Stomach (tissue), 9 donors: ENCODE measurements around the gene PCDHGB4. TPM values are rescaled to one million over a fixed set of nuclear protein-coding genes. Genes with fewer than 3 reads are reported as not detected.
"Not testable (repeated sequence)": the region's sequence is repeated elsewhere in the genome, so short reads cannot be mapped to it uniquely, and the experiment has no call there.

ENCODE experiments used
- DNase-seq, 2 donors: peaks; one replicate each; pipeline versions ENCODE4 v3.0.0 to v3.0.0-alpha.2; 2013 to 2019
- H3K27ac ChIP-seq, 5 donors: fragments of 200-600 bp in 4 of 5; sonication (generic) in 4 of 5; one replicate each; pipeline ENCODE4 v1.5.1; 2013 to 2019; ENCODE audit warnings: mild to moderate bottlenecking in 1 of 5, moderate library complexity in 1 of 5
- H3K27me3 ChIP-seq, 3 donors: fragments of 200-600 bp; sonication (generic); one replicate each; pipeline ENCODE4 v1.5.1; 2017 to 2019; ENCODE audit warnings: mixed run types in 1 of 3
- H3K36me3 ChIP-seq, 4 donors: fragments of 200-600 bp; sonication (generic); 1 replicate in 3 of 4; 2 replicates in 1 of 4; pipeline ENCODE4 v1.5.1; 2016 to 2019
- H3K4me1 ChIP-seq, 4 donors: fragments of 200-600 bp; sonication (generic); one replicate each; pipeline ENCODE4 v1.5.1; 2016 to 2019
- H3K4me3 ChIP-seq, 4 donors: fragments of 200-600 bp; sonication (generic) in 3 of 4; one replicate each; pipeline ENCODE4 v1.5.1; 2016 to 2019; ENCODE audit warnings: mild to moderate bottlenecking in 1 of 4
- H3K9me3 ChIP-seq, 4 donors: fragments of 200-600 bp; sonication (generic); one replicate each; pipeline ENCODE4 v1.5.1; 2016 to 2019
- EP300 ChIP-seq: sonication (generic); formaldehyde crosslinking; IDR thresholded peaks from one replicate; pipeline ENCODE4 v1.6.1; 2017; ENCODE audit warnings: antibody characterized with exemption
- POLR2A ChIP-seq, 4 donors: fragments of 450-650 bp; IDR thresholded peaks; one replicate each; pipeline ENCODE4 v1.6.1; 2016; ENCODE audit warnings: antibody characterized with exemption in 4 of 4, control low read depth in 2 of 4, mild to moderate bottlenecking in 1 of 4, moderate library complexity in 1 of 4
- POLR2AphosphoS5 ChIP-seq, 3 donors: sonication (generic); formaldehyde crosslinking; IDR thresholded peaks; one replicate each; pipeline ENCODE4 v1.6.1; 2016; ENCODE audit warnings: antibody characterized with exemption in 3 of 3
- WGBS, 5 donors: extraction: QIAGEN DNeasy Blood & Tissue Kit in 3 of 5; methylation state at CpG; one replicate each; pipeline versions ENCODE4 v1.1.5 to v1.1.7; 2013 to 2018; 5-methylcytosine and 5-hydroxymethylcytosine counted together
- intact Hi-C: fragments of 100-400 bp; cut with DNase I; formaldehyde crosslinking; loops from one replicate; pipeline ENCODE4 v1.15.1; 2023; ENCODE audit warnings: low total_unique reads
- polyA plus RNA-seq, 3 donors: library from polyadenylated mRNA; stranded (reverse); fragments of 200-250 nt; gene quantifications; one replicate each; pipeline ENCODE4 v1.2.3, GENCODE V29; 2013
- total RNA-seq, 5 donors: library from RNA; depleted of rRNA; stranded (reverse); fragments of >200 nt; gene quantifications; one replicate each; pipeline versions ENCODE4 v1.1.0 to v1.2.3, GENCODE V29; 2014 to 2016
- TF ChIP-seq, protein P1 (sequence below), 7 experiments: fragments of 450-650 bp in 4 of 7; fragments of 200-600 bp in 3 of 7; sonication (generic) in 3 of 7; IDR thresholded peaks; one replicate each; pipeline ENCODE4 v1.5.1; 2016 to 2019; ENCODE audit warnings: antibody characterized with exemption in 7 of 7, control low read depth in 2 of 7, mild to moderate bottlenecking in 1 of 7
- donor health status: healthy with polysubstance abuse.
- donor health status: Bipolar disorder and iron deficiency.
- donor health status: healthy.

Gene PCDHGB4
- total and polyA plus RNA-seq, 8 donors = 0.12 to 12.1 (median 0.45) TPM; not detected in 1

DNA sequence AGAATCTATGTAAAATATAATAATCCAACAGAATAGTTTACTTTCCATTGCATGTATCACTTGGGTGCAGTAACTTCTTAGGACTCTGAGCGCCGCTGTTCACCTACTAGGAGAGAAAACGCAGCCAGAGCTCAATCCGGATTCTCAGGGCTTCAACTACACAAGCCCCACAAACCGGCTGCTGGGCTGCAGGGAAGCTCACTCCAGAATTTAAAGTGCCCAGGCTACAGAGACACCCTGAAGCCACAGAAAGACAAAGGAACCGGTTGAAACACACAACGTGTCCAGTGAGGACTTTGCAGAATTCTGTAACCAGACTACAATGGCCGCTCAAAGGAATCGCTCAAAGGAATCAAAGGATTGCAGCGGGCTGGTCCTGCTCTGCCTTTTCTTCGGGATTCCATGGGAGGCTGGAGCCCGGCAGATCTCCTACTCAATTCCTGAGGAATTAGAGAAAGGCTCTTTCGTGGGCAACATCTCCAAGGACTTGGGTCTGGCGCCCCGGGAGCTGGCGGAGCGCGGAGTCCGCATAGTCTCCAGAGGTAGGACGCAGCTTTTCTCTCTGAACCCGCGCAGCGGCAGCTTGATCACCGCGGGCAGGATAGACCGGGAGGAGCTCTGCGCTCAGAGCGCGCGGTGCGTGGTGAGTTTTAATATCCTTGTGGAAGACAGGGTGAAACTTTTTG lies 25.5 kb downstream of the PCDHGB4 start, which contains the start of gene PCDHGA10:
Gene PCDHGA10, plus strand, starts transcription at position 134 of the 686 bp plus-strand sequence. Its CDS starts 189 bp downstream, at position 323.
- peaks cover 0 to 20% (median 5%) of the 10 kb centered on the region in 4 donors for H3K4me1 ChIP-seq
- intact Hi-C loops = loop anchor here (10.0 kb wide), 1 partner anchor 112 kb away; no protein-coding TSS in a partner anchor
- H3K27me3 ChIP-seq = peaks cover 0 to 81% (median 31%) of the 10 kb centered on the region in 3 donors
- 7 to 20% (median 10%) methylated on average over 24 to 31 of the region's 31 CpGs for WGBS, 5 donors
- H3K4me3 ChIP-seq = peak within 1 kb of the TSS; percentile 27 to 48 (median 39)
- H3K27ac ChIP-seq = no peak within 1 kb of the TSS
- DNase-seq = peak; percentile 67 to 77
- H3K36me3 ChIP-seq = peaks cover 0 to 14% (median 8%) of the 10 kb centered on the region in 4 donors
- TF ChIP-seq, protein P1, sequence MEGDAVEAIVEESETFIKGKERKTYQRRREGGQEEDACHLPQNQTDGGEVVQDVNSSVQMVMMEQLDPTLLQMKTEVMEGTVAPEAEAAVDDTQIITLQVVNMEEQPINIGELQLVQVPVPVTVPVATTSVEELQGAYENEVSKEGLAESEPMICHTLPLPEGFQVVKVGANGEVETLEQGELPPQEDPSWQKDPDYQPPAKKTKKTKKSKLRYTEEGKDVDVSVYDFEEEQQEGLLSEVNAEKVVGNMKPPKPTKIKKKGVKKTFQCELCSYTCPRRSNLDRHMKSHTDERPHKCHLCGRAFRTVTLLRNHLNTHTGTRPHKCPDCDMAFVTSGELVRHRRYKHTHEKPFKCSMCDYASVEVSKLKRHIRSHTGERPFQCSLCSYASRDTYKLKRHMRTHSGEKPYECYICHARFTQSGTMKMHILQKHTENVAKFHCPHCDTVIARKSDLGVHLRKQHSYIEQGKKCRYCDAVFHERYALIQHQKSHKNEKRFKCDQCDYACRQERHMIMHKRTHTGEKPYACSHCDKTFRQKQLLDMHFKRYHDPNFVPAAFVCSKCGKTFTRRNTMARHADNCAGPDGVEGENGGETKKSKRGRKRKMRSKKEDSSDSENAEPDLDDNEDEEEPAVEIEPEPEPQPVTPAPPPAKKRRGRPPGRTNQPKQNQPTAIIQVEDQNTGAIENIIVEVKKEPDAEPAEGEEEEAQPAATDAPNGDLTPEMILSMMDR (IDR thresholded peaks at IDR 0.05) = peak in 4 of 7 experiments; percentile 22 to 46 (median 33)
- TF ChIP-seq POLR2A (IDR thresholded peaks at IDR 0.05) = no peak
- H3K9me3 ChIP-seq = peaks cover 43 to 99% (median 89%) of the 10 kb centered on the region in 4 donors

DNA sequence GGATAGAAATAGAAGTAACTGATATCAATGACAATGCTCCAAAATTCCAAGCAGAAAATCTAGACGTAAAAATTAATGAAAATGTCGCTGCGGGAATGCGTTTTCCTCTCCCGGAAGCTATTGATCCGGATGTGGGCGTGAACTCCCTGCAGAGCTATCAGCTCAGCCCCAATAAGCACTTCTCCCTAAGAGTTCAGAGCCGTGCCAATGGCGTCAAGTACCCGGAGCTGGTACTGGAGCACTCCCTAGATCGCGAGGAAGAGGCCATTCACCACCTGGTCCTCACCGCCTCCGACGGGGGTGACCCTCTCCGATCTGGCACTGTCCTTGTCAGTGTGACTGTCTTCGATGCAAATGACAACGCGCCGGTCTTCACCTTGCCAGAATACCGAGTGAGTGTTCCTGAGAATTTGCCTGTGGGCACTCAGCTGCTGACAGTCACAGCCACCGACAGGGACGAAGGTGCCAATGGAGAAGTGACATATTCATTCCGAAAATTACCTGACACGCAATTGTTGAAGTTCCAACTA lies 26.1 kb downstream of the PCDHGB4 start:
- intact Hi-C loops = loop anchor here (10.0 kb wide), 1 partner anchor 111 kb away; no protein-coding TSS in a partner anchor
- TF ChIP-seq, protein P1 (IDR thresholded peaks at IDR 0.05) = no peak
- TF ChIP-seq EP300 (no peak), POLR2AphosphoS5 (IDR thresholded peaks at IDR 0.05) (no peak), POLR2A (IDR thresholded peaks at IDR 0.05) (no peak)
- DNase-seq = no peak

DNA sequence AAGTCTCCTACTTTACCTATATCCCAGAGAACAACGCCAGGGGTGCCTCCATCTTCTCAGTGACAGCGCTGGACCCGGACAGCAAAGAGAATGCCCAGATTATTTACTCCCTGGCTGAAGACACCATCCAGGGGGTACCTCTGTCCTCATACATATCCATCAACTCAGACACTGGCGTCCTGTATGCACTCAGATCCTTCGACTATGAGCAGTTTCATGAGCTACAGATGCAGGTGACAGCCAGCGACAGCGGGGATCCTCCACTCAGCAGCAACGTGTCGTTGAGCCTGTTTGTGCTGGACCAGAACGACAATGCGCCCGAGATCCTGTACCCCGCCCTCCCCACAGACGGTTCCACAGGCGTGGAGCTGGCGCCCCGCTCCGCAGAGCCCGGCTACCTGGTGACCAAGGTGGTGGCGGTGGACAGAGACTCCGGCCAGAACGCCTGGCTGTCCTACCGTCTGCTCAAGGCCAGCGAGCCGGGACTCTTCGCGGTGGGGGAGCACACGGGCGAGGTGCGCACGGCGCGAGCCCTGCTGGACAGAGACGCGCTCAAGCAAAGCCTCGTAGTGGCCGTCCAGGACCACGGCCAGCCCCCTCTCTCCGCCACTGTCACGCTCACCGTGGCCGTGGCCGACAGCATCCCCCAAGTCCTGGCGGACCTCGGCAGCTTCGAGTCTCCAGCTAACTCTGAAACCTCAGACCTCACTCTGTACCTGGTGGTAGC lies 27.2 kb downstream of the PCDHGB4 start:
- not testable (repeated sequence) for DNase-seq, H3K4me3 ChIP-seq, H3K27ac ChIP-seq
- 27 to 40% (median 29%) methylated on average over 6 to 46 of the region's 46 CpGs for WGBS, 5 donors
- peaks cover 47 to 99% (median 89%) of the 10 kb centered on the region in 4 donors for H3K9me3 ChIP-seq
- peaks cover 0 to 20% (median 8%) of the 10 kb centered on the region in 4 donors for H3K36me3 ChIP-seq
- peaks cover 0 to 81% (median 27%) of the 10 kb centered on the region in 3 donors for H3K27me3 ChIP-seq
- intact Hi-C loops = loop anchor here (10.0 kb wide), 1 partner anchor 110 kb away; no protein-coding TSS in a partner anchor
- H3K4me1 ChIP-seq = peaks cover 0 to 25% (median 9%) of the 10 kb centered on the region in 4 donors

More for the DNA sequence above, 26.1 kb downstream of the PCDHGB4 start:
- H3K4me3 ChIP-seq = peak overlapping the region; percentile 27 to 48 (median 39)
- peaks cover 0 to 25% (median 7%) of the 10 kb centered on the region in 4 donors for H3K4me1 ChIP-seq
- H3K9me3 ChIP-seq = peaks cover 47 to 99% (median 89%) of the 10 kb centered on the region in 4 donors
- H3K27me3 ChIP-seq = peaks cover 0 to 81% (median 28%) of the 10 kb centered on the region in 3 donors
- peaks cover 0 to 14% (median 8%) of the 10 kb centered on the region in 4 donors for H3K36me3 ChIP-seq
- no peak overlapping the region for H3K27ac ChIP-seq
- 8 to 19% (median 14%) methylated on average over 24 to 25 of the region's 25 CpGs for WGBS, 5 donors

DNA sequence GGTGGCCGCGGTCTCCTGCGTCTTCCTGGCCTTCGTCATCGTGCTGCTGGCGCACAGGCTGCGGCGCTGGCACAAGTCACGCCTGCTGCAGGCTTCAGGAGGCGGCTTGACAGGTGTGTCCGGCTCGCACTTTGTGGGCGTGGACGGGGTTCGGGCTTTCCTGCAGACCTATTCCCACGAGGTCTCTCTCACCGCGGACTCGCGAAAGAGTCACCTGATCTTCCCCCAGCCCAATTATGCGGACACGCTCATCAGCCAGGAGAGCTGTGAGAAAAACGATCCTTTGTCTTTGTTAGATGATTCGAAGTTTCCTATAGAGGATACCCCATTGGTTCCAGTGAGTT lies 27.7 kb downstream of the PCDHGB4 start:
- DNase-seq, H3K4me3 ChIP-seq, H3K27ac ChIP-seq: not testable (repeated sequence)
- peaks cover 48 to 99% (median 89%) of the 10 kb centered on the region in 4 donors for H3K9me3 ChIP-seq
- H3K4me1 ChIP-seq = peaks cover 0 to 25% (median 9%) of the 10 kb centered on the region in 4 donors
- peaks cover 0 to 20% (median 8%) of the 10 kb centered on the region in 4 donors for H3K36me3 ChIP-seq
- WGBS, 5 donors = 20 to 27% (median 25%) methylated on average over 11 to 24 of the region's 24 CpGs
- H3K27me3 ChIP-seq = peaks cover 0 to 81% (median 25%) of the 10 kb centered on the region in 3 donors
- intact Hi-C loops = loop anchor here (10.0 kb wide), 1 partner anchor 110 kb away; no protein-coding TSS in a partner anchor
